Liver (tissue), 9 donors: Measurements from ENCODE around the gene SPOP. TPM values are rescaled to one million over a fixed set of nuclear protein-coding genes. Genes with fewer than 3 reads are reported as not detected.
A peak's percentile ranks its signal among the peaks of the same experiment; 100 is the strongest.

Experiments
- DNase-seq: peaks from one replicate; pipeline ENCODE4 v3.0.0-alpha.2; 2017; ENCODE audit warnings: low spot score
- H3K27ac ChIP-seq, 2 donors: one replicate each; pipeline ENCODE4 v1.7.0; 2013; ENCODE audit warnings: inconsistent platforms in 2 of 2, low read length in 2 of 2, control low read depth in 1 of 2, low read depth in 1 of 2, mild to moderate bottlenecking in 1 of 2
- H3K27me3 ChIP-seq, 4 donors: one replicate each; pipeline versions ENCODE4 v1.6.1 to v1.7.0; 2013; ENCODE audit warnings: low read length in 3 of 4, inconsistent platforms in 1 of 4, mild to moderate bottlenecking in 1 of 4, moderate library complexity in 1 of 4; ENCODE audit not compliant: control insufficient read depth in 4 of 4, insufficient read depth in 4 of 4
- H3K36me3 ChIP-seq, 4 donors: one replicate each; pipeline versions ENCODE4 v1.6.1 to v1.7.0; 2013; ENCODE audit warnings: low read length in 3 of 4, mild to moderate bottlenecking in 3 of 4, low read depth in 1 of 4, moderate library complexity in 1 of 4; ENCODE audit not compliant: control insufficient read depth in 4 of 4, insufficient read depth in 3 of 4
- H3K4me1 ChIP-seq, 4 donors: one replicate each; pipeline versions ENCODE4 v1.6.1 to v1.7.0; 2013; ENCODE audit warnings: low read length in 3 of 4, mild to moderate bottlenecking in 3 of 4, moderate library complexity in 1 of 4; ENCODE audit not compliant: control insufficient read depth in 4 of 4, insufficient read depth in 4 of 4
- H3K4me3 ChIP-seq, 3 donors: one replicate each; pipeline versions ENCODE4 v1.6.1 to v1.7.0; 2013; ENCODE audit warnings: low read length in 3 of 3, control low read depth in 1 of 3, low read depth in 1 of 3, mild to moderate bottlenecking in 1 of 3
- H3K9ac ChIP-seq, 2 donors: one replicate each; pipeline ENCODE4 v1.7.0; 2013; ENCODE audit warnings: low read length in 2 of 2, mild to moderate bottlenecking in 2 of 2, moderate library complexity in 2 of 2, control low read depth in 1 of 2, low read depth in 1 of 2
- H3K9me3 ChIP-seq, 4 donors: one replicate each; pipeline versions ENCODE4 v1.6.1 to v1.7.0; 2013; ENCODE audit warnings: low read length in 3 of 4; ENCODE audit not compliant: control insufficient read depth in 4 of 4
- ATF3 ChIP-seq: IDR thresholded peaks from 2 replicates; pipeline ENCODE4 v1.6.1; 2016; ENCODE audit warnings: antibody characterized with exemption
- CTCF ChIP-seq: fragments of 150-350 bp; IDR thresholded peaks from 2 replicates; pipeline ENCODE4 v1.5.1; 2017; ENCODE audit warnings: improper control_type of control experiment, low read depth, low read length; ENCODE audit not compliant: missing input control
- EGR1 ChIP-seq, 2 donors: IDR thresholded peaks; 2 replicates each; pipeline ENCODE4 v1.6.1; 2016 to 2018; ENCODE audit warnings: antibody characterized with exemption in 2 of 2, low read depth in 2 of 2
- FOXA1 ChIP-seq: IDR thresholded peaks from 2 replicates; pipeline ENCODE4 v1.6.1; 2016; ENCODE audit warnings: antibody characterized with exemption
- FOXA2 ChIP-seq: IDR thresholded peaks from 2 replicates; pipeline ENCODE4 v1.6.1; 2016; ENCODE audit warnings: antibody characterized with exemption
- GABPA ChIP-seq, 2 donors: IDR thresholded peaks in 1 of 2; conservative IDR thresholded peaks in 1 of 2; 2 replicates each; pipeline ENCODE4 v1.6.1; 2016; ENCODE audit warnings: antibody characterized with exemption in 2 of 2, mild to moderate bottlenecking in 1 of 2, moderate library complexity in 1 of 2
- HNF4G ChIP-seq: IDR thresholded peaks from 2 replicates; pipeline ENCODE4 v1.6.1; 2016; ENCODE audit warnings: antibody characterized with exemption
- JUND ChIP-seq, 2 donors: IDR thresholded peaks; 2 replicates each; pipeline ENCODE4 v1.6.1; 2016; ENCODE audit warnings: antibody characterized with exemption in 2 of 2
- NR2F2 ChIP-seq: IDR thresholded peaks from 2 replicates; pipeline ENCODE4 v1.6.1; 2016; ENCODE audit warnings: antibody characterized with exemption
- RAD21 ChIP-seq, 2 donors: IDR thresholded peaks; 2 replicates each; pipeline ENCODE4 v1.6.1; 2016; ENCODE audit warnings: antibody characterized with exemption in 2 of 2, mild to moderate bottlenecking in 2 of 2
- REST ChIP-seq: IDR thresholded peaks from 2 replicates; pipeline ENCODE4 v1.6.1; 2016; ENCODE audit warnings: antibody characterized with exemption, mild to moderate bottlenecking
- RXRA ChIP-seq, 2 donors: IDR thresholded peaks; 2 replicates each; pipeline ENCODE4 v1.6.1; 2017 to 2018; ENCODE audit warnings: antibody characterized with exemption in 2 of 2, mild to moderate bottlenecking in 1 of 2
- SP1 ChIP-seq: IDR thresholded peaks from 2 replicates; pipeline ENCODE4 v1.6.1; 2018; ENCODE audit warnings: antibody characterized with exemption, mild to moderate bottlenecking
- TAF1 ChIP-seq: conservative IDR thresholded peaks from 2 replicates; pipeline ENCODE4 v1.6.1; 2016; ENCODE audit warnings: antibody characterized with exemption, mild to moderate bottlenecking
- WGBS: extraction: QIAGEN DNeasy Blood & Tissue Kit; methylation state at CpG from one replicate; pipeline ENCODE4 v1.1.7; 2013; 5-methylcytosine and 5-hydroxymethylcytosine counted together
- polyA plus RNA-seq, 2 donors: library from polyadenylated mRNA; stranded (reverse) in 1 of 2; unstranded in 1 of 2; fragments of 200-250 nt in 1 of 2; fragments of >200 nt in 1 of 2; fragmentation: Nextera tagmentation in 1 of 2; extraction: Ambion mirVana in 1 of 2; gene quantifications; one replicate each; pipeline versions ENCODE4 v1.2.1 to v1.2.3, GENCODE V29; 2013 to 2015
- total RNA-seq, 2 donors: library from RNA; depleted of rRNA; stranded (reverse); fragments of >200 nt; gene quantifications; one replicate each; pipeline ENCODE4 v1.2.3, GENCODE V29; 2014
- TF ChIP-seq, protein P1 (sequence below): IDR thresholded peaks from 2 replicates; pipeline ENCODE4 v1.6.1; 2016; ENCODE audit warnings: antibody characterized with exemption
- donor health status: healthy.
- donor health status: healthy.
- donor health status: healthy.
- donor health status: healthy.
- donor health status: healthy.

Gene SPOP
- total and polyA plus RNA-seq, 4 donors, result 21.6 to 50.8 (median 42.4) TPM

DNA sequence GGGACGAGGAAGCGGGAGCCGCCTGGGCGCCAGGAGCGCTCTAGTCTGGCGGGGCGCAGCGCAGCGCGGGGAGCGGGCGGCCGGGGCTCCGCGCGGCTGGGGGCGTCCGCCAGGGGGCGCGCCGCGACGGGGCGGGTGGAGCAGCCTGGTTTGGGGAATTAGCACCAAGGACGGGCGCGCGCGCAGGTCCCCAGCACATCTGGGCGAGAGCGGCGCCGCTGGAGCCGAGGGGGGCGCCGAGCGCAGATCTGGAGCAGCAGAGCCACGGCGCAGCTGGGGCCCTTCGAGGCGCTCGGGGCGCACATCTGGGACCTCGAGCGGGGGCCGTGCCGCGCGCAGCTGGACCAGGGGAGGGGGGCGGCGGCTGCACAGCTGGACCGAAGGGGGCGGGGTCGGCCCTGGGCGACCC, 102.2 kb downstream of the SPOP start, which contains the start of gene NXPH3:
Gene NXPH3, plus strand, starts transcription at position 193 of the 409 bp plus-strand sequence. CDS start 349 bp downstream, outside the sequence.
- TF ChIP-seq GABPA (IDR thresholded peaks at IDR 0.05 in 1 of 2, conservative IDR thresholded peaks at IDR 0.05 in 1 of 2), result no peak
- TF ChIP-seq RAD21 (IDR thresholded peaks at IDR 0.05), result peak in 1 of 2 donors; percentile 26
- TF ChIP-seq CTCF, result peak; percentile 57
- H3K27me3 ChIP-seq, result peaks cover 0 to 5% (median 2%) of the 10 kb centered on the region in 4 donors
- H3K4me3 ChIP-seq, result peak within 1 kb of the TSS in 2 of 3 donors; percentile 38 to 48
- DNase-seq, result peak; percentile 68
- no peaks in the 10 kb centered on the region for H3K36me3 ChIP-seq
- no peaks in the 10 kb centered on the region for H3K9me3 ChIP-seq
- no peak within 1 kb of the TSS for H3K9ac ChIP-seq
- peaks cover 8 to 18% (median 12%) of the 10 kb centered on the region in 4 donors for H3K4me1 ChIP-seq
- 2% methylated on average over 55 of the region's 55 CpGs for WGBS
- no peak within 1 kb of the TSS for H3K27ac ChIP-seq

- H3K36me3 ChIP-seq, result no peaks in the 10 kb centered on the region
Measured at GRCh38 chr17:49574945-49575678, 102.8 kb downstream of the SPOP start.

More at GRCh38 chr17:49574945-49575678, 102.8 kb downstream of the SPOP start:
- Histone ChIP-seq H3K27ac (no peak overlapping the region), H3K4me3 (peak overlapping the region in 1 of 3 donors; percentile 48), H3K27me3 (peaks cover 0 to 5% (median 2%) of the 10 kb centered on the region in 4 donors), H3K9me3 (no peaks in the 10 kb centered on the region), H3K4me1 (peaks cover 8 to 22% (median 12%) of the 10 kb centered on the region in 4 donors), H3K9ac (no peak overlapping the region)
- 15% methylated on average over 29 of the region's 29 CpGs for WGBS
- no peak for DNase-seq
- TF ChIP-seq GABPA (IDR thresholded peaks at IDR 0.05 in 1 of 2, conservative IDR thresholded peaks at IDR 0.05 in 1 of 2) (no peak), REST (no peak), SP1 (no peak), NR2F2 (no peak), RXRA (IDR thresholded peaks at IDR 0.05) (no peak), HNF4G (no peak), EGR1 (IDR thresholded peaks at IDR 0.05; ENCODE audit: low read depth in 2 of 2) (no peak), FOXA1 (no peak), TAF1 (no peak), ATF3 (no peak), JUND (IDR thresholded peaks at IDR 0.05) (no peak), CTCF (no peak), FOXA2 (no peak)
- TF ChIP-seq, protein P1, sequence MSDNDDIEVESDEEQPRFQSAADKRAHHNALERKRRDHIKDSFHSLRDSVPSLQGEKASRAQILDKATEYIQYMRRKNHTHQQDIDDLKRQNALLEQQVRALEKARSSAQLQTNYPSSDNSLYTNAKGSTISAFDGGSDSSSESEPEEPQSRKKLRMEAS, result no peak
